GM19455 (cell line): ENCODE data around the gene CLN3.
"Not testable (repeated sequence)": the region's sequence is repeated elsewhere in the genome, so short reads cannot be mapped to it uniquely, and the experiment has no call there.

Experiments used
- ATAC-seq: cut with Tn5 transposase; IDR thresholded peaks from one replicate; pipeline ENCODE4 v1.9.1; 2021; ENCODE audit not compliant: unreplicated experiment

The CLN3 gene

DNA sequence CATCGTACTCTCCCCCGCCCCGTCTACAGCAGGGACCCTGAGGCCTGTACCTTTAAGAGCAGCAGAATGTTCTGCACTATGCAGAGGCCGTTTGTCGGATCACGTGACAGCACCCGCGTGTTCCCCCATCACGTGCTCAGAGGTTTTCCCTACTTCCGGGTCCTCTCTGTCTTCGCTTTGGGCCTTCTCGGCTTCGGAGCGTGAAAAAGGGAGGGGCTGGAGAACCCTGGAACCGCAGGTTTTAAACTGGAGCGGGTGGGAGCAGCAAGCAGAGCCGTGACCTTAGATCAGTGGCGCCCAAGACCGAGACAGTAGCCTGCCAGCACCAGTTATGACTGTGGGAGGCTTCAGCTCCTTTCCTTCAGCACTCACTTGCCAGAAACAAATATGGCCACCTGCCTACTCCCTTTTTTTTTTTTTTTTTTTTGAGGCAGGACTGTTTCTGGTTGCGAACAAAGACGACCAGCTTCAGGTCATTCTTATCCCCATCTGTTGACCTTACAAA is at the start of gene CLN3:
Gene CLN3, minus strand, starts transcription at position 105 of the 505 bp plus-strand sequence. CDS start 315 bp downstream, outside the sequence.
- peak; percentile 60 for ATAC-seq

DNA sequence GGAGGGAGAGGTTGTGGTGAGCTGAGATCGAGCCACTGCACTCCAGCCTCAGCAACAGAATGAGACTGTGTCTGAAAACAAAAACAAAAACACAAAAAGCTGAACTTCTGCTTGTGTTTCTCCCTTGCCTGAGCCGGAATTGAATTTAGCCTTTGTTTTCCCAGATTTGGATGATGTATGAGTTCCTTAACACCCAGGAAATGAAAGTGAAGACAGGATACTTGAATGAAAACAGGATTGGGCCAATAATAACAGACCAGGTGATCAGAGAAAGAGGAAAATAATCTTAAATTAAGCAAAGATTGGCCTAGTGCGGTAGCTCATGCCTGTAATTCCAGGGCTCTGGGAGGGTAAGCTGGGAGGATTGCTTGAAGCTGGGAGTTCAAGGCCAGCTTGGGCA is 48.5 kb upstream of the CLN3 start:
- no peak for ATAC-seq

DNA sequence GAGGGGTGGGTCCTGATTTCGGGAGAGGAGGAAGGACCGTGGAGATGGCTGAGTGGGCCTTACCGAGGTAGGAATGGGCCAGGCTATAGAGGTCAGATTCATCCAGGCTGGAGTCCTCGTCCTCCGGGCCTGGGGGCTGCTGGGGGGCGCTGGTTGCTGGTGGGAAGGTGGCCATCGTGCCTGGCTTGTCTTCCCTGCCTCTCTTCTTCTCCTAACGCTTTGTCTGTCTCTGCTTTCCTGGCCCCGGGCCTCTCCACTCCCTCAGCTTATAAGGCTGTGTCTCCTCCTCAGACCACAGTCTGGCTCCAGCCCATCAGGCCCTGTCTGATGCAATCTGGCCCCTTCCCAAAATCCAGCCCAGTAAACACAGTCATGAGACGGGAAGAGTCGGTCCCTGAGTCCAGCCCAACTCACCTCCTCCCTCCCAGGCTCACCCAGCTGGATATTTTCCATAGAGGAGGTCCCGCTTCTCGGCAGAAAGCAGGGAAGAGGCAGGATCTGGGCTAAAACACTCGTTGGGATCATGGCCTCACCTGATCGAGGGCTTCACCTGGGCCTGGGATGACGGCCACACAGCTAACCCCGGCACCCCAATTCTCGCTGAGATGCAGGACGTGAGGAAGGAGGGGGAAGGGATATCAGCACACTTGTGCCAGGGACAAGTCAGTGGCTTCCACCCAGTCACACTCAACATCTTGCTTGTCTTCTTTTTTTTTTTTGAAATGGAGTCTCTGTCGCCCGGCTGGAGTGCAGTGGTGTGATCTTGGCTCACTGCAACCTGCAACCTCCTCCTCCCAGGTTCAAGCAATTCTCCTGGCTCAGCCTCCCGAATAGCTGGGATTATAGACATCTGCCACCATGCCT is 47.1 kb upstream of the CLN3 start, which contains the start of gene NUPR1:
Gene NUPR1, minus strand, starts transcription at position 242 of the 864 bp plus-strand sequence. Its CDS starts 67 bp downstream, at position 175.
- ATAC-seq: no peak

DNA sequence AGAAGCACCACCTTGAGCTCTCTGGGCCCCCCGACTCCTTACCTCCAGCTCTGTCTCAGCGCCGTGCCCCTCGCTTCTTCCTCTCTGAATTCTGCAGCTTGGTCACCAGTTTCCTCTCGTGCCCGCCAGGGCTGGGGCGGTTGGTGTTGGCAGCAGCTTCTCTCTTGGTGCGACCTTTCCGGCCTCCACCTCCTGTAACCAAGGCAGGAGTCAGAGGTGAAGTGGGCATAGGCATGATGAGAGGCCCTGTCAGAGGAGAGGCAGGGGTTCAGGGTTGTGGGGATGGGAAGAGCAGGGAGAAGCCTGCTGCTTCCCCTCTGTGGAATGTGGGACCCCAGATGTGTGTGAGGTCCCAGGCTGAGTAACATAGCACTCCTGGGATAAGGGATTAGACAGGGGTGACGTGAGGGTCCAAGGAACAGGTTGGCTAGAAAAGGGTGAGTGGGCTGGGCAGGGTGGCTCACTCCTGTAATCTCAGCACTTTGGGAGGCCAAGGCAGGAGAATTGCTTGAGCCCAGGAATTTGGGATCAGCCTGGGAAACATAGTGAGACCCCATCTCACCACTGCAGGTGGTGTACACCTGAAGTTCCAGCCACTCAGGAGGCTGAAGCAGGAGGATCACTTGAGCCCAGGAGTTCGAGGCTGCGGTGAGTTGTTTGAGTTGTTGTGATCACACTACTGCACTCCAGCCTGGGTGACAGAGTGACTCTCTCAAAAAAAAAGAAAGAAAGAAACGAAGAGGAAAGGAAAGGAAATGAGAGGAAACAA is 46.3 kb upstream of the CLN3 start:
- no peak for ATAC-seq

DNA sequence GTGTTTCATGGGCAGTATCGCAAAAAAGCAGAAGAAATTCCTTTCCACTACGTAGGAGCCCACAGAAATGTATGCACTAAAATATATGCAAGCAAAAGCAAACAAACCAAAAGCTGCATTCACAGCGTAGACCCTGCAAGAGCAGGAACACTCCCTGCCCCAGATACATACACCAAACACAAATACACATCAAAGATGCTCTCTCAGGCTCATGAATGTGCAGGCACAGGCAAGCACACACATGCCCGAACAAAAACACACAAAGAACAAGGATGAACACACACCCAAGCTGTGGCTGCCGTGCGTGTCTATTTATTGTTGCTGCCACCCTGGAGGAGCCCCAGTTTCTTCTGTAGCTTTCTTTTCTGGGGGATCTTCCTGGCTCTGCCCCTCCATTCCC is 45.2 kb upstream of the CLN3 start:
- no peak for ATAC-seq

DNA sequence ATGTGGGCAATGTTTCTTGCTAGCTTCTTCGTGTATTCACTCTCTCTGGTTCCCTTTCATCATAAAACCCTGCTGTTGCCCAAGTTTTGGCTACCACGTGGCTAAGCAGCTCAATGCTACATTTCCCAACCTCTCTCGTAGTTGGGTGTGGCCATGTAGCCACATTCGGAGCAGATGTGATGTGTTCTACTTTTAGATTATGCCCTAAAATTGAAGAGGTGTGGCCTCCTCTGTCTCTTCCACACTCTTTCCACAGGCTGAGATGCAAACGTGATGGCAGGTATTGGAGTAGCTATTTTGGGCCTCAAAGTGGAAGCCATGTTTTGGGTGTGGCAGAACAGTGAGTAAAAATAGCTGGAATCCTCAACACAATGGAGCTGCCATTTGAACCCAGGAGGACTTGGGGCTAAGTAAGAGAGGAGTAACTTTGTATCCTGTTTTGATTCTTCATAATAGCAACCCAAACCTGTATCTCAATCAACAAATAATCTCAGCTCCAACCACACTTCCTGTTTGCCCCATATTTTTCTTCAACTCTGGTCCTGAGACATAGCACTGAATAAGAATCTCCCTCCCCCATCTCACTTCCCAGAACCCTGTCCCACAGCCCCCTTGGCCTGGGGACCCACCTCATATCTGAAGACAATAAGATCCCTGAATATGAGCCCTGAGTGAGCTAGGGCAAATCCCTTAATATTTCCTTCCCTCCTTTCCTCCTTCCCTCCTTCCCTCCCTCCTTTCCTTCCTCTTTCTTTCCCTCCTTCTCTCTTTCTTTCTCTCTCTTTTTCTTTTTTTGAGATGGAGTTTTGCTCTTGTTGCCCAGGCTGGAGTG is 42.9 kb upstream of the CLN3 start:
- ATAC-seq: no peak

DNA sequence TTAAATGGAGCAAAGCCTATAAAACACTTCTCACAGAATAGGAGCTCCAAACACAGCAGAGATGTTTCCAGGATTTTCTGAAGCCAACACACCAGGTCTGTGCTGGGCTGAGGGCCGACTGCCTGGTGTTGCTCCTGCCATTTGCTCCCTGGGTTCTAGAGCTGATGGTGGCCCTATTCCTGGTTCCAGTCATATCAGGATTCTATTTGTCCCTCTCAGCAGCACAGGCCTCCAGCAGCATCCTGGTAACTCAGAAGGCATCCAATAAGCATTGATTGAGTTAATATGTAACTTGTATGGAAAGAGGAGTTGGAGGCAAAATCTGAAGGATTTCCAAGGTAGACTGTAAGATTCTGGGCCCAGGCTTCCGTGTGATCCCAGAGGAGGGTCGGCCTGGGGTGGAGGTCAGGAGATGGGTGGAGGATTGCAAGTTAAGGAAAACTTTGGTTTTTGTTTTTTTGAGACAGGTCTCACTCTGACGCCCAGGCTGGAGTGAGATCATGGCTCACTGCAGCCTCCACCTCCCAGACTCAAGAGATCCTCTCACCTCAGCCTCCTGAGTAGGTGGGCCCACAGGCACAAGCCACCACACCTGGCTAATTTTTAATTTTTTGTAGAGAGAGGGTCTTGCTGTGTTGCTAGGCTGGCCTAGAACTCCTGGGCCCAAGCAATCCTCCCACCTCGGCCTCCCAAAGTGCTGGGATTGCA is 41.2 kb upstream of the CLN3 start:
- no peak for ATAC-seq

DNA sequence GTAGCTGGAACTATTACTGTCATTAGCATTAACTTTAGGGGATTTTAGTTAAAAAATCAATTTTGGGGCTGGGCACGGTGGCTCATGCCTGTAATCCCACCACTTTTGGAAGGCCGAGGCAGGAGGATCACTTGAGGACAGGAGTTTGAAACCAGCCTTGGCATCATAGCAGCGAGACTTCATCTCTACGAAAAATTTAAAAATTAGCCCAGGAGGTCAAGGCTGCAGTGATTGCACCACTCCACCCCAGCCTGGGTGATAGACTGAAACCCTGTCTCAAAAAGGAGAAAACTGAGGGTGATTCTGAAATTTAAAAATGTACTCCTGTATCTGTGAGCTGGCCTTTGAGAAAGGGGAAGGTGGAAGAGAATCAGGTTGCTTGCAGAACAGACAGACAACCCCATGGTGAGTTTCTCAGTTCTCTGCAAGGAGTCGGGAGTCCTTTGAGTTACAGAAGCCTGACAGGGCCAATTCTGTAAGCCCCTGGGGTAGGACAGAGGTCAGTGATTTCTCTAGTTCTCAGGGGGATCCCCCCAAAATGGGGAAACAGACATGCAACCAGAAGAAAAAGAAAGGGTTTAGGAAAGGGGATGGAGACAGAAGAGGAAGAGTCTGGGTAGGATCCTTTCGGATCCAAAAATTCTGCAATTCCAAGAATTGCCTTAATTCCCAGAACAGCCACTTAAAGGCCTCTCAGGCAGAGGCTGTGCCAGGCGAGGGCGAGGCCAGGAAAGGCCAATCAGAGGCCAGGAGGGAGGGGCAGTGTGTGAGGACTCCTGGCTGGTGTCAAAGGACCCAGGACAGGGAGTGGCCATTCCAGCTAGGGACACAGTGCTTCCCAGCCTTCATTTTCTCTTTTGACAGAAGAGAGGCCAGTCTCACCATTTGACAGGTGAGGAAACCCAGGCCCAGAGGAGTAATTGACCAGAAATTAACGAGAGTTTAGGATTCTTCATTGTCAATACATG is 40.2 kb upstream of the CLN3 start:
- ATAC-seq: no peak

DNA sequence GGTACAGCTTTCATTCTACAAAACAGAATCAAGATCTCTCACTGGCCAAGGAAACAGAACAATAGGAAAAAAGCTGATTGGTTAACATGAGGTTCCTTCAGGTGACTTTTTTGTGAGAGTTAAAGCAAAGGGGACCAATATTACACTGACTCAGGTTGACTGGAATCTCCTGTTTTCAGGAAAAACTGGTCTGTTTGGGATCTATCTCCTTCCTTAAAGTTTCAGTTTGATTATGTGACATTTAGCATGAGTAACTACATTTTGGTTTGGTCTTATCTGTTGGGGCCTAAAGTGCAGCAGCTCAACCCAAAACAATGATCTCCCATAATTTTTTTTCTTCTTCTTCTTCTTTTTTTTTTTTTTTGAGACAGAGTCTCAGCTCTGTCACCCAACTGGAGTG is 37.2 kb upstream of the CLN3 start:
- ATAC-seq: no peak

DNA sequence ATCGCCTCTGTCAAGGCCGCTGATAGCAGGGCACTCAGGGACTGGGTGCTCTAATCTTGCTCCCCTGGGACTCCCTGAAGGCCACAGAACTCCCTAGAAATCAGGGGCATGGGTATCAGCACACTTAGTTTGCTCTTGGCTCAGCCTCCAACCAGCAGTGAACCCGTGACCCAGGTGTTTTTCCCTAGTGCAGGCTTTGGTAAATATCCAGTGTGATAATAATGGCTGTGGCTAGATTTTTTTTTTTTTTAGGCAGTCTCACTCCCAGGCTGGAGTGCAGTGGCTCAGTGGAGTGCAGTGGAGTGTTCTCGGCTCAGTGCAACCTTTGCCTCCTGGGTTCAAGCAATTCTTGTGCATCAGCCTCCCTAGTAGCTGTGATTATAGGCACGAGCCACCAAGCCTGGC is 36.6 kb upstream of the CLN3 start:
- ATAC-seq: no peak

DNA sequence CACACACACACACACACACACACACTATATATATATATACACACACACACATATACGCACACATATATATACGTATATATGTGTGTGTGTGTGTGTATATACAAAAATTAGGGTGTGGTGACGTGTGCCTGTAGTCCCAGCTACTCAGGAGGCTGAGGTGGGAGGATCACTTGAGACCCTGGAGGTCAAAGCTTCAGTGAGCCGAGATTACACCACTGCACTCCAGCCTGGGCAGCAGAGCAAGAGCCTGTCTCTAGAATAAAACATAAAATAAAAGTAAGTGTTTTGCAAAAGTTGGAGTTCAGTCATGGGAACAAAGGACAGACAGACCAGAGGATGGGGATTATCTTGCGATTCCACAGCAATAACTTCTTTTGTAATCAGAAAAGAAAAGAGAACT is 36.1 kb upstream of the CLN3 start:
- ATAC-seq: no peak

DNA sequence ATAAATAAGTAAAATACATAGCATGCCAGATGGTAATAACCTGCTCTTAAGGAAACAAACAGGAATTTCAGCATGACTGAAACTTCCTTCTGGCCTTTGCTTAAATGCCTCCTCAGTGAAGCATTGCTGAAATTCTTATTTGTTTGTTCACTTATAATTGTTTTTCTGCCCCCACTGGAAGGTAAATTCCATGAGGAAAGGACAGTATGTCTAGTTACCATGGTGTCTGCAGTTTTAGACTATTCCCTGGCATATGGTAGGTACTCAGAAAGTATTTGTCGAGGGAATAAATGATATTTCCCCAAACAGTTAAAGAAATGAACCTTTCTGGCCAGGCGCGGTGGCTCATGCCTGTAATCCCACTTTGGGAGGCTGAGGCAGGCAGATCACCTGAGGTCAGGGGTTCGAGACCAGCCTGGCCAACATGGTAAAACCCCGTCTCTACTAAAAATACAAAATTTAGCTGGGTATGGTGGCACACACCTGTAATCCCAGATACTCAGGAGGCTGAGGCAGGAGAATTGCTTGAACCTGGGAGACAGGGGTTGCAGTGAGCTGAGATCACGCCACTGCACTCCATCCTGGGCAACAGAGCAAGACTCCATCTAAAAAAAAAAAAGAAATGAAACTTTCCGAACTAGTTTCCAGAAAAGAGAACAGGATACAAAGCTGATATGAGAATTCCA is 35.4 kb upstream of the CLN3 start:
- ATAC-seq: not testable (repeated sequence)

DNA sequence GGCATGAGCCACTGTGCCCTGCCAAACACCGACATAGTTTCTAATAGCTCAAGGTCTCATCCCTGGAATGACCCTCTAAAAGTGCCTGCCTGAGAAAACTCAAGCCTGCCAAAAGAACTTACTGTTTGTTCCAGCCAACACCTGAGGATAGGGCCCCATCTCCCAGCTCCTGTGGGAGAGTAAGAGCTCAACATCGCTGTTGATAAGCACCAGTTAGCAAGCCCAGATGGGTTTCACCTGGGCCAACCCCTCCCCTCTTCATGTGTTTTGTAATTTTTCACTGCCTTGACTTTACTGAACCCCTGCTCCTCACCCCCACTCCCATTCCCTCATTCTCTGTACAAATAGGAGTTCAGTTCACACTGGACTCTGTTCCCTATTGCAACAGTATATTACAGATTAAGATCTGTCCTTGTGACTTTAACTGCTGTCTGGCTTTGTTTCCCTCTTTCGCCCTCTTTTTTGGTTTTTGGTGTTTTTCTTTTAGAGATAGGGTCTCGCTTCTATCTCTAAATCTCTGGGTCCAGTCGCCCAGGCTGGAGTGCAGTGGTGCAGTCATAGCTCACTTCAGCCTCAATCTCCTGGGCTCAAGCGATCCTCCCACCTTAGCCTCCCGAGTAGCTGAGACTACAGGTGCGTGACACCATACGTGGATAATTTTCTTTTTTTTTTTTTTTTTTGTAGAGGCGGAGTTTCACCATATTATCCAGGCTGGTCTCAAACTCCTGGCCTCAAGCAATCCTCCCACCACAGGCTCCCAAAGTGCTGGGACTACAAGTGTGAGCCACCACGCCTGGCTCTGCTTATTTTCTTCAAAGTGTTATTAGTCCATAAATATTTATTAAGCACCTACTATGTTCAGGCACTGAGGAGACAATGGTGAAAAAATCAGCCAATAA is 34.6 kb upstream of the CLN3 start:
- ATAC-seq: no peak

DNA sequence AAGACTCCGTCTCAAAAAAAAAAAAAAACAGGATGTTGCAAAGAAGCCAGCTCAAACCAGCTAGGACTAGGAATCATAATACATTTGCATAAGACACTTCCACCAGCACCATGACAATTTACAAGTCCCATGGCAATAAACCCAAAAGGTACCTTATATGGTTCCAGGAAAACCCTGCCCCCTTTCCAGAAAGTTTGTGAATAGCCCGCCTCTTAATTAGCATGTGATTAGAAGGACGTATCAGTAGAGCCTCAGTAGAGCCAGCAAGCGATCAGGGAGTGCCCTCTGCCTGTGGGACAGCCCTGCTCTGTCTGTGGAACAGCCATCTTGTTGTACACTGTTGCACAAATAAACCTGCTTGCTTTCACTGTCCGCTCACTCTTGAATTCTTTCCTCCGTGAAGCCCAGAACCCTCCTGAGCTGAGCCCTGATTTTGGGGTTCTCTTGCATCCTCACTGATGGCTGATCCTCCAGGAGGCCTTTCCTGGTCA is 32.9 kb upstream of the CLN3 start:
- ATAC-seq: no peak

DNA sequence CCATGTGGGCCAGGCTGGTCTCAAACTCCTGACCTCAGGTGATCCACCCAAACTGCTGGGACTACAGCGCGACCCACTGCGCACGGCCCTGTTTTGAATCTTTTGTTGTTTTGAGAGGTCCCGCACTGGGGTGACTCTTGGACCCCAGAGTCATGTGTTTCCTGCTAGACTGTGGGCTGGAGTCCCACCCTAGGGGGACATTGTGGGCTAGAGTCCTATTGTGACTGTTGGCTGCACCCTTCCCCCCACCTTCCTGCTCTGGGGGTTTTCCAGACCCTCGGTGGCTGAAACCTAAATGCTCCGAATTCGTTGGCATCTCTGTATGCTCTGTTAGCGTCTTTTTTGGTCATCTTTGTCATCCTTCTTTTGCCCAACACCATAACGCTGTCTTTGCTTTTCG is 30.9 kb upstream of the CLN3 start:
- no peak for ATAC-seq

DNA sequence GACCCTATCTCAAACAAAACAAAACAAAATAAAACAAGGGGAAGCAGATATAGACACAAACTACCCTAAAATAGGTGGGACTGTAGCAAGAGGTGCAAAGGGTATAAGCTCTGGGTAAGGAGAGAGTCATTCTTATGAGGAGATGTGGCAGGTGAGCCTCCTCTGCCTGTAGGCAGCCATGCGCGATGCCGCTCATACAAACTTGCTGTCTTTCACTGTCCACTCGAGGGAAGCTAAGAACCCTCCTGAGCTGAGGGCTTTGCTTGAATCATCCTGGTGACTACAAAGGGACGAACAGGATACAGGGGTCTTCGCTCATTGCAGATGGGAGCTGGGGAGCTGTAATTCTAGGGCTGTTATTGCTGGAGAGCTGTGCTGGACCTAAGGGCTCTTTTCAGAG is 29.6 kb upstream of the CLN3 start:
- no peak for ATAC-seq

DNA sequence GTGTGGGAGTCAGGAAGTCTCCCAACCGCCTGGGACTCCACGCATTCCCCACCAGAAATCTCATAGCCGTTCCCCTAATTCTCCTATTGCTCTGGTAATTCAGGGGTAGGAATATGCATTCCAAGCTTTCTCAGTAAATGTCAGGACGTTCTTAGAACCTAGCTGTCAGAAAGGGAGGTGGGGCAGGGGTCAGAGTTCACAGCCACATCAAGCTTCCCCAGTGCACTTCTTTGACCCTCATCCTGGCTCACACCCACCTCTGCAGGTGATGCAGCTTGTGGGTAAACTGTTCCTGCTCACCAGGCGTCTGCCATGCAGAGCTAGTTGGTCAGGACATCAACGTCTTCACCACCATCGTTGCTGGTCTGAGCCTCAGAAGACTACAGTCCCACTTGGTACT is 28.8 kb upstream of the CLN3 start:
- no peak for ATAC-seq

DNA sequence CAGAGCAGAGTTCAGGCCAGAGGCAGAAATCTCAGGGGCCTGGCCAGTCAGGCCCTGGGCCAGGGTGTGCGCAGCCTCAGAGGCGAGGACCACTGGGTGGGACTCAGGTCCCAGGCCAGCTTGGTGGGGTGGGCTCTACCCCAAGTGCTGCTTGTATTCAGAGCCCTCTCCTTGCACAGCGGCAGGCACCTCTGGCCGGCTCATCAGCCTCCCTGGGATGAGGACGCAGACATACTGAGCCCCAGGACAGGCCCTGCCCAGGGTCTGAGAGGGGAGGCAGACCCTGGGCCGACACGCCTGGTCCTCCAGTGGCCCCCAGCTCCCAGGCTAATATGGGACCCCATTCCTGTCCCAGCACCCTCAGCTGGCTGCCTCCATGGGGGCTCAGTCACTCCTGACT is 22.4 kb upstream of the CLN3 start:
- ATAC-seq: no peak
